Activated CD4-positive, CD25-positive, alpha-beta regulatory T cell treated with anti-CD3 and anti-CD28 coated beads, Interleukin-2, amount 50 U/mL, for 16 hours (primary cell): ENCODE measurements around the gene THAP11.

Source experiments
- DNase-seq: peaks from one replicate; pipeline ENCODE4 v3.0.0-alpha.2; 2020; ENCODE audit warnings: low read depth, low spot score

The THAP11 gene

GRCh38 chr16:67841816-67842508 is at the start of gene THAP11:
THAP11 (plus strand) TSS chr16:67842320; CDS start chr16:67842555, 235 bp downstream.
- DNase-seq, result peak; percentile 93

GRCh38 chr16:67796099-67796718 is 45.9 kb upstream of the THAP11 start:
- DNase-seq, result no peak

GRCh38 chr16:67800338-67800926 is 41.7 kb upstream of the THAP11 start:
- DNase-seq, result no peak

DNA sequence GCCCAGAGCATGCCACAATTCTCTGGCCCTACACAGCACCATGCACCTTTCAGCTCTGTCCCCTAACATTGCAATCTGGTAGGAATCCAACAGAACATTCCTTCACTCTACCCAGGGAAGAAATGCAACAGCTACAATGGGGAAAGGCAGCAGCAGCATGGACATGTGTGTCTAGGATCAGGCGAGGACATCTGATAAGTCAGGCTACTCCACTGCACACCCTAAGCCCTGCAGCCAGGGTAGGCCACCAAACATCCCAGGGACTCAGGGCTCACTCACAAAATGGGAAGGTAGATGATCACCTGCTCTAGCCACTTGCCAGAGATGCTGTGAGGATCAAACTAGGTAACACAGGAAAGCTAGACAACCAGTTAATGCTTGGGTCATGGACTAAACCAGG is 40.9 kb upstream of the THAP11 start:
- DNase-seq, result no peak

GRCh38 chr16:67801883-67802282 is 40.2 kb upstream of the THAP11 start:
- no peak for DNase-seq

- no peak for DNase-seq
These were observed 38.2 kb upstream of the THAP11 start for GRCh38 chr16:67803894-67804293.

- DNase-seq, result no peak
These were observed 37.1 kb upstream of the THAP11 start for GRCh38 chr16:67804853-67805542.

DNA sequence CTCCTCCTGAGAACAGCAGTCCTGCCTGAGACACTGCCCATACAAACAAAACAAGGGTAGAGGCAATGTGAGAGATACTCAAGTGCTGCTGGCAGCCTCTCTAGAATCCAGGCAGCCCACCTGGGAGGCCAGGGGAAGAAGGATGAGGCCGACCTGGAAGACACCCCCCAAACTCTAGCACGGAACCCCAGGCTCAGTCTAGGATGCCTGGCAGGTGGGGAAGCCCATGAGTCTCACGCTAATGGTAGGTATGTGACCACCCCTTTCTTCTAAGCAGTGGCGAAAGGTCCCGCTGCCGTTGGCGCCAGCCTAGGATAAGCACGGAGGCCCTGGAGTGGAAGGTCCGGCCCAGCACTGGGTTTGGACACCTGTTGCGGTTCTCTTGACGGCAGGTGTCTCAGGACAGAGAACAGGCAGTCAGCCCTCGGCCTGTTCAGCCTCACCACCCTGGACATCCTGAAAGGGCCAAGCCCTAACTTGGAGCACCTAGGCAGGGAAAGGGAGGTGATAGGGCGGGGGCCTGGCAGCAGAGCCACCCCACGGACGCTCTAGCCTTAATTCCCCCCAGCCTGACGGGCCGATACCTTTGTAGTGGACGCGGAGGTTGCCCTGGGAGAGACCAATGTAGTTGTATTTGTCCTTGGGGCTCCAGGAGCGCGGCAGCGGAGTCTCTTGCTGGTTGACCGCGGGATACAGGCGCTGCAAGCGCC is 36.2 kb upstream of the THAP11 start:
- DNase-seq, result no peak

- peak; percentile 94 for DNase-seq
These were observed 35.5 kb upstream of the THAP11 start, which contains the start of the genes RANBP10 and TSNAXIP1 for GRCh38 chr16:67806428-67807147. RANBP10 (minus strand) TSS chr16:67806560; CDS start chr16:67806536, 24 bp downstream. TSNAXIP1 (plus strand) TSS chr16:67806889; CDS start chr16:67807150, 261 bp downstream.

DNA sequence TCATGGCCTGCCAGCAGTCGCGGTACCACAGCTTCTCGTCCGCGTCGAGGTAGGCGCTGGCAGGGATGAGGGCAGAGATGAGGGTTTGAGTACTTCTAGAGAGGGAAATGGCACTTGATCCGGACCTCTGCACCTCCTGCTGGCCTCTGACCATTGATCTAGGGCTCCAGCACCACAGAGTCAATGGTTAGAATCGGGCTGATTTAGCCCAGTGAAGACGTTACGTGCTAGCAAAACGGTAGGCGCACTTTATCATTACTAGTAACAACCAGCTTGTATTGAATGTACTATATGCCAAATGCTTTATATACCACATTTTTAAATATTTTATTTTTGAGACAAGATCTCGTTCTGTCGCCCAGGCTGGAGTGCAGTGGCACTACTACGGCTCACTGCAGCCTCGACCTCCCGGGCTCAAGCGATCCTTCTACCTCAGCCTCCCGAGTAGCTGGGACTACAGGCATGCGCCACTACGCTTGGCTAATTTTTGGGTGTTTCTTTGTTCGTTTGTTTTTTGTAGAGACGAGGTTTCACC is 34.9 kb upstream of the THAP11 start:
- DNase-seq, result no peak

- DNase-seq, result no peak
These were observed 30.2 kb upstream of the THAP11 start for GRCh38 chr16:67811899-67812298.

- no peak for DNase-seq
These were observed 27.6 kb upstream of the THAP11 start for GRCh38 chr16:67814567-67814966.

GRCh38 chr16:67820608-67821259 is 21.4 kb upstream of the THAP11 start:
- DNase-seq, result no peak

DNA sequence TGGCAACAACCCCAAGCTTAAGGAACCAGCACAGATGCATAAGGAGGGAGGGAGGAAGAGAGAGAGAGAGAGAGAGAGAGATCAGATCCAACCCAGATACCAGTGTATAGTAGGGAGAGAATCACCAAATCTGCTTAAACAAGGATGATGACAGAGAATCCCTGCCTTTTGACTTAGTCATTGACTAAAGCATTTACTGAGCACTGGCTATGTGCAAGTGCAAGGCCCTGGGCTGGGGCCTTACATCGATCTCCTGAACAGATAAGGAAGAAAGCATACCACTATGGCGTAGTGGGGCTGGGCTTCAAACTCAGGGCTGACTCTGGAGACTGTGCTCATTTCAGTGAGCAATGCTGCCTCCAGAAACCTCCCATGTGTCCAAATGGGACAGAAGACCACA is 19.6 kb upstream of the THAP11 start:
- DNase-seq, result no peak

DNA sequence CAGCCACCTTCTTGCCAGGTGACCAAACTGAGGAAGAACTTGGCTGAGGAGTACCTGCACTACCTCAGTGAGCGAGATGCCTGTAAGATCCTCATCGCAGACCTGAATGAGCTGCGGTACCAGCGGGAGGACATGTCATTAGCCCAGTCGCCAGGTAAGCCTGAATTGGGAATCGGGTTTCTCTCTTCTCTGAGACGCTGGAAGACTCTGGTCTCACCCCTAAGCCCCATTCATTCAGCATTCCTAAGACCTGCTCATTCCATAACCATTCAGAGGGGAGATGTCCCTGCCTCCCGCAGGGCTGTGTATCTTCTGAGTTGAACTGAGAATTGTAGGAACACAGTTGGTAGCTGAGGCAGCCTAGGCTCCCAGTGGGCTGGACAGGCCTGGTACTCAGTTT is 17.0 kb upstream of the THAP11 start:
- no peak for DNase-seq

GRCh38 chr16:67825906-67826305 is 16.2 kb upstream of the THAP11 start:
- no peak for DNase-seq

GRCh38 chr16:67828651-67829050 is 13.5 kb upstream of the THAP11 start:
- no peak for DNase-seq

DNA sequence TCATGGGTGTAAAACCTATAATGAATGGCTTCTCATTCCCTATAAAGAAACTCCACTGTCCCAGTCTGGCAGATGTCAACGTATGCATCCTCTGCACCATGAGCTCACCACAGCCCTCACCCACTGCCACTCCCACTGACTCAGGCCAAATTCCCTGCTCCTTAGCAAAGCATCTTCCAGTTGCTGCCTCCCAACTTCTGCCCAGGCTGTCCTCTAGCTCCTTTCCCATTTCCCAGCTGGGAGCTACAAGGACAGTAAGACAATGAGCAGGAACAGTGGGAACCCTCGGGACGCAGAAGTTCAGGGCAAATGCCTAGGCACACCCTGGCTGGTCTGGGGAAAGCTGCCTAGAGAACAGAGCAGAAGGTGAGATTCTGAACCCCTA is 9.1 kb upstream of the THAP11 start:
- no peak for DNase-seq

GRCh38 chr16:67833415-67834241 is 8.5 kb upstream of the THAP11 start:
- peak; percentile 82 for DNase-seq
